Measurements from ENCODE around the gene TREH. TPM values are rescaled to one million over a fixed set of nuclear protein-coding genes. Genes with fewer than 3 reads are reported as not detected.
A peak's percentile ranks its signal among the peaks of the same experiment; 100 is the strongest.

TREH gene
- total RNA-seq, 2 donors from 2014 or later = not detected

- TF ChIP-seq, protein P1, sequence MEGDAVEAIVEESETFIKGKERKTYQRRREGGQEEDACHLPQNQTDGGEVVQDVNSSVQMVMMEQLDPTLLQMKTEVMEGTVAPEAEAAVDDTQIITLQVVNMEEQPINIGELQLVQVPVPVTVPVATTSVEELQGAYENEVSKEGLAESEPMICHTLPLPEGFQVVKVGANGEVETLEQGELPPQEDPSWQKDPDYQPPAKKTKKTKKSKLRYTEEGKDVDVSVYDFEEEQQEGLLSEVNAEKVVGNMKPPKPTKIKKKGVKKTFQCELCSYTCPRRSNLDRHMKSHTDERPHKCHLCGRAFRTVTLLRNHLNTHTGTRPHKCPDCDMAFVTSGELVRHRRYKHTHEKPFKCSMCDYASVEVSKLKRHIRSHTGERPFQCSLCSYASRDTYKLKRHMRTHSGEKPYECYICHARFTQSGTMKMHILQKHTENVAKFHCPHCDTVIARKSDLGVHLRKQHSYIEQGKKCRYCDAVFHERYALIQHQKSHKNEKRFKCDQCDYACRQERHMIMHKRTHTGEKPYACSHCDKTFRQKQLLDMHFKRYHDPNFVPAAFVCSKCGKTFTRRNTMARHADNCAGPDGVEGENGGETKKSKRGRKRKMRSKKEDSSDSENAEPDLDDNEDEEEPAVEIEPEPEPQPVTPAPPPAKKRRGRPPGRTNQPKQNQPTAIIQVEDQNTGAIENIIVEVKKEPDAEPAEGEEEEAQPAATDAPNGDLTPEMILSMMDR (IDR thresholded peaks at IDR 0.05) = no peak
- no peak for DNase-seq (ENCODE audit: low spot score)
- H3K9me3 ChIP-seq = no peaks in the 10 kb centered on the region
- H3K4me1 ChIP-seq = peaks cover 0 to 85% of the 10 kb centered on the region in 2 donors
- H3K27ac ChIP-seq = peak overlapping the region in 1 of 2 donors; percentile 74
- H3K27me3 ChIP-seq = no peaks in the 10 kb centered on the region
- H3K36me3 ChIP-seq = peaks cover 74% of the 10 kb centered on the region
- no peak overlapping the region for H3K4me3 ChIP-seq
These were observed 46.1 kb downstream of the TREH start for GRCh38 chr11:118633319-118633690.

DNA sequence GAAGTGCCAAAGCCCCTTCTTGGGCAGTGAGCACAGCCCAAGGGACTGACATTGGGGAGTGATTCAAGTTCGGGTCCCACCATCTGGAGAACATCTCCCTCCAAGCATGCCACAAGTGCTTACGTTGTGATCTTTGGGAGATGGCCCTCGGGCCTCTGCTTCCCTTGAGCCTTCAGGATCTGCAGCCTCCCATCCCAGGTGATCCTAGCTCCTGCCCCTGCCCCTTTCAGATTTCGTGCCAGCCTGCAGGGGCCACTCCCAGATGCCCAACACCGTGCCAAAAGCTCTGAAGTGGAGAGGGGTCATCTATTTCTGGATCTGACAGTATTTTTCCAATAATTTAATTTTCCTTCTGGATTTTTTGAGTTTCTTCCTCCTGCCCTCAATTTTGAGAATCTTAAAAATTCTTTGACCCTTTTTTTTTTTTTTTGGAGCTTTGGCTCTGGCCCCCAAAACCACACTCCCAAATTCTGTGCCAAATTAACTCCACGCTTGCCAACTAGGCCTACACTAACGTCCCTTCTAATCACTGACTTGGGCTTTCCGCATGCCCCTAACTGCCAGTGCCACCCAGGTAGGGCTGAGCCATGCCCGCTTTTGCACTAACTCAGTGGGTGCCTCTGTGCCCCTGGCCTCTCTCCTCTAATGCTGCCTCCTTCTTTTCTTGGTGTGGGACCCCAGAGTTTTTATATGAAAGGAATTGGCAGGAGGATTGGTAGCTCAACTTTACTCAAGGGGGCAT, 46.7 kb downstream of the TREH start:
- no peak overlapping the region for H3K4me3 ChIP-seq
- TF ChIP-seq, protein P1 (IDR thresholded peaks at IDR 0.05) = no peak
- H3K36me3 ChIP-seq = peaks cover 78% of the 10 kb centered on the region
- H3K4me1 ChIP-seq = peaks cover 0 to 90% of the 10 kb centered on the region in 2 donors
- H3K27me3 ChIP-seq = no peaks in the 10 kb centered on the region
- H3K9me3 ChIP-seq = no peaks in the 10 kb centered on the region
- peak overlapping the region; percentile 10 to 74 for H3K27ac ChIP-seq
- no peak for DNase-seq (ENCODE audit: low spot score)

GRCh38 chr11:118631142-118631909, 48.1 kb downstream of the TREH start:
- peaks cover 0 to 93% of the 10 kb centered on the region in 2 donors for H3K4me1 ChIP-seq
- no peak overlapping the region for H3K4me3 ChIP-seq
- DNase-seq (ENCODE audit: low spot score) = no peak
- no peaks in the 10 kb centered on the region for H3K9me3 ChIP-seq
- TF ChIP-seq, protein P1 (IDR thresholded peaks at IDR 0.05) = no peak
- no peak overlapping the region for H3K27ac ChIP-seq
- peaks cover 79% of the 10 kb centered on the region for H3K36me3 ChIP-seq
- H3K27me3 ChIP-seq = no peaks in the 10 kb centered on the region

GRCh38 chr11:118629761-118630661, 49.4 kb downstream of the TREH start:
- Histone ChIP-seq H3K36me3 (peaks cover 80% of the 10 kb centered on the region), H3K4me3 (no peak overlapping the region), H3K9me3 (no peaks in the 10 kb centered on the region), H3K27ac (peak overlapping the region in 1 of 2 donors; percentile 68), H3K27me3 (no peaks in the 10 kb centered on the region), H3K4me1 (peaks cover 0 to 85% of the 10 kb centered on the region in 2 donors)
- no peak for DNase-seq (ENCODE audit: low spot score)
- TF ChIP-seq, protein P1 (IDR thresholded peaks at IDR 0.05) = no peak

GRCh38 chr11:118628861-118629549, 50.4 kb downstream of the TREH start:
- Histone ChIP-seq H3K4me3 (no peak overlapping the region), H3K4me1 (peaks cover 0 to 78% of the 10 kb centered on the region in 2 donors), H3K27ac (peak overlapping the region; percentile 68 to 86), H3K27me3 (no peaks in the 10 kb centered on the region), H3K9me3 (no peaks in the 10 kb centered on the region), H3K36me3 (peaks cover 87% of the 10 kb centered on the region)
- no peak for DNase-seq (ENCODE audit: low spot score)
- TF ChIP-seq, protein P1 (IDR thresholded peaks at IDR 0.05) = no peak

Data from right atrium auricular region (tissue), 2 donors.